Gastrocnemius medialis (tissue), 4 donors: ENCODE results near the gene EEFSEC. TPM values are rescaled to one million over a fixed set of nuclear protein-coding genes. Genes with fewer than 3 reads are reported as not detected.

Experiments used
- ATAC-seq, 2 donors: fragments of 150-250 bp; one replicate each; pipeline ENCODE4 v1.9.1; 2016
- DNase-seq, 2 donors: peaks; one replicate each; pipeline ENCODE4 v3.0.0-alpha.2; 2019
- H3K27ac ChIP-seq, 4 donors: fragments of 200-600 bp; sonication (generic); 1 replicate in 1 of 4; 2 replicates in 3 of 4; pipeline ENCODE4 v1.5.1; 2016 to 2018; ENCODE audit warnings: mild to moderate bottlenecking in 2 of 4, moderate library complexity in 1 of 4
- H3K27me3 ChIP-seq, 3 donors: fragments of 200-600 bp; sonication (generic) in 2 of 3; 1 replicate in 1 of 3; 2 replicates in 2 of 3; pipeline versions ENCODE4 v1.5.1 to v1.6.0; 2016 to 2019; ENCODE audit warnings: mild to moderate bottlenecking in 1 of 3, moderate library complexity in 1 of 3
- H3K36me3 ChIP-seq, 2 donors: fragments of 200-600 bp; sonication (generic) in 1 of 2; one replicate each; pipeline ENCODE4 v1.5.1; 2017 to 2018
- H3K4me1 ChIP-seq, 2 donors: fragments of 200-600 bp; sonication (generic) in 1 of 2; one replicate each; pipeline ENCODE4 v1.5.1; 2016 to 2017; ENCODE audit warnings: mild to moderate bottlenecking in 2 of 2
- H3K4me3 ChIP-seq, 4 donors: fragments of 200-600 bp; sonication (generic) in 3 of 4; 1 replicate in 1 of 4; 2 replicates in 3 of 4; pipeline ENCODE4 v1.5.1; 2016 to 2019; ENCODE audit warnings: mild to moderate bottlenecking in 2 of 4
- H3K9me3 ChIP-seq, 3 donors: fragments of 200-600 bp; sonication (generic) in 2 of 3; 1 replicate in 1 of 3; 2 replicates in 2 of 3; pipeline ENCODE4 v1.5.1; 2016 to 2019
- POLR2A ChIP-seq, 2 donors: fragments of 450-650 bp; IDR thresholded peaks; one replicate each; pipeline ENCODE4 v1.6.1; 2017; ENCODE audit warnings: antibody characterized with exemption in 2 of 2, mild to moderate bottlenecking in 2 of 2, moderate library complexity in 2 of 2
- in situ Hi-C, 4 donors: fragments of 200-750 bp; cut with MboI; loops; one replicate each; pipeline versions ENCODE4 v1.15.0 to v1.8.0; 2017; ENCODE audit warnings: low sequenced_read_pairs in 4 of 4
- intact Hi-C: fragments of 100-400 bp; cut with DNase I; formaldehyde crosslinking; loops from one replicate; pipeline ENCODE4 v1.15.1; 2023; ENCODE audit warnings: low total_unique reads
- total RNA-seq, 4 donors: library from RNA; depleted of rRNA; stranded (reverse); fragments of >200 nt; gene quantifications; one replicate each; pipeline versions ENCODE4 v1.1.0 to v1.2.3, GENCODE V29; 2016
- TF ChIP-seq, protein P1 (sequence below), 5 experiments: fragments of 450-650 bp in 3 of 5; fragments of 200-600 bp in 2 of 5; sonication (generic) in 2 of 5; IDR thresholded peaks in 4 of 5; conservative IDR thresholded peaks in 1 of 5; 1 replicate in 4 of 5; 2 replicates in 1 of 5; pipeline ENCODE4 v1.5.1; 2016 to 2019; ENCODE audit warnings: antibody characterized with exemption in 5 of 5, mild to moderate bottlenecking in 3 of 5, moderate library complexity in 3 of 5

The EEFSEC gene
- total RNA-seq, 4 donors from 2014 or later: 21.0 to 29.4 (median 23.4) TPM

DNA sequence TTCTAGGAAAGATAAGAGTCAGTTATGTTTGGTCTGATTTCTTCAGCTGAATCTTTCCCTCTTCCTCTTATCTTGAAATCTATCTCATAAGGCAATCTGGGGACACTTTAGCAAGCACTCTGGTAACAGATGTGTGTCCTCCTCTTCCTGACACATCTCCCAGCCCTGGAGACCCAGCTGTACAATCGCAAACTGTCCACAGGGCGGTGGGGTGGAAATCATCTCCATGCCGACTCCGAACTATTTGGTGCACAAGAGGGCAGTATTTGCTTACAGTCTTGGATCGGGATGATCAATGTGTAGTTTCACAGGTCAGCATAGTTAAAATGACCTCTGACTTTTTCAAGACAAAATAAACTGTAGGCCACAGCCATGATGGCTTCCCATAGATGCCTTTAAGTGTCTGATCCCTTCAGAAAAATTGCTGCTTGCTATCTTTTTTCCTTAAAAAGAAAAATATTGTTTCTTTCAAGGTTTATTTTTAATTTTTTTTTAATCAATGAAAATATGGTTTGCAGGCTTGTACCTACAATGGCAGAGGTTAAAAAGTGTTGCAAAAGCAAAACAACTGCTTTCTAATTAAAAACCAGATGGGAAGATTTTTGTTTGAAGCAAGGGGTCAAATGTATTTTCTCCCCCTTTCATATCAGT lies 17.7 kb downstream of the EEFSEC start:
- Histone ChIP-seq H3K27me3 (no peaks in the 10 kb centered on the region), H3K36me3 (no peaks in the 10 kb centered on the region), H3K4me3 (no peak overlapping the region), H3K4me1 (peaks cover 35 to 38% of the 10 kb centered on the region in 2 donors), H3K27ac (no peak overlapping the region), H3K9me3 (no peaks in the 10 kb centered on the region)
- intact Hi-C loops: loop anchor here (1.0 to 10.0 kb wide), 4 partner anchors 151 to 434 kb away; no protein-coding TSS in a partner anchor
- no peak for TF ChIP-seq POLR2A (IDR thresholded peaks at IDR 0.05)
- TF ChIP-seq, protein P1, sequence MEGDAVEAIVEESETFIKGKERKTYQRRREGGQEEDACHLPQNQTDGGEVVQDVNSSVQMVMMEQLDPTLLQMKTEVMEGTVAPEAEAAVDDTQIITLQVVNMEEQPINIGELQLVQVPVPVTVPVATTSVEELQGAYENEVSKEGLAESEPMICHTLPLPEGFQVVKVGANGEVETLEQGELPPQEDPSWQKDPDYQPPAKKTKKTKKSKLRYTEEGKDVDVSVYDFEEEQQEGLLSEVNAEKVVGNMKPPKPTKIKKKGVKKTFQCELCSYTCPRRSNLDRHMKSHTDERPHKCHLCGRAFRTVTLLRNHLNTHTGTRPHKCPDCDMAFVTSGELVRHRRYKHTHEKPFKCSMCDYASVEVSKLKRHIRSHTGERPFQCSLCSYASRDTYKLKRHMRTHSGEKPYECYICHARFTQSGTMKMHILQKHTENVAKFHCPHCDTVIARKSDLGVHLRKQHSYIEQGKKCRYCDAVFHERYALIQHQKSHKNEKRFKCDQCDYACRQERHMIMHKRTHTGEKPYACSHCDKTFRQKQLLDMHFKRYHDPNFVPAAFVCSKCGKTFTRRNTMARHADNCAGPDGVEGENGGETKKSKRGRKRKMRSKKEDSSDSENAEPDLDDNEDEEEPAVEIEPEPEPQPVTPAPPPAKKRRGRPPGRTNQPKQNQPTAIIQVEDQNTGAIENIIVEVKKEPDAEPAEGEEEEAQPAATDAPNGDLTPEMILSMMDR (IDR thresholded peaks at IDR 0.05 in 4 of 5, conservative IDR thresholded peaks at IDR 0.05 in 1 of 5): peak; percentile 59 to 76 (median 68)
- DNase-seq: peak; percentile 23 to 50
- ATAC-seq: peak; percentile 90 to 91
- in situ Hi-C loops: loop anchor here in 1 of 4 donors (10.0 kb wide), 2 partner anchors 154 to 334 kb away; no protein-coding TSS in a partner anchor

- intact Hi-C loops (loop anchor here (10.0 kb wide), 2 partner anchors 262 to 432 kb away; no protein-coding TSS in a partner anchor), in situ Hi-C loops (loop anchor here in 1 of 4 donors (10.0 kb wide), 2 partner anchors 152 to 332 kb away; no protein-coding TSS in a partner anchor)
- no peak for TF ChIP-seq POLR2A (IDR thresholded peaks at IDR 0.05)
- TF ChIP-seq, protein P1 (IDR thresholded peaks at IDR 0.05 in 4 of 5, conservative IDR thresholded peaks at IDR 0.05 in 1 of 5): no peak
- no peak for ATAC-seq
- Histone ChIP-seq H3K4me1 (peaks cover 26 to 31% of the 10 kb centered on the region in 2 donors), H3K9me3 (no peaks in the 10 kb centered on the region), H3K36me3 (no peaks in the 10 kb centered on the region), H3K4me3 (no peak overlapping the region), H3K27ac (no peak overlapping the region), H3K27me3 (no peaks in the 10 kb centered on the region)
- no peak for DNase-seq
These were observed 19.9 kb downstream of the EEFSEC start for GRCh38 chr3:128173200-128173599.

DNA sequence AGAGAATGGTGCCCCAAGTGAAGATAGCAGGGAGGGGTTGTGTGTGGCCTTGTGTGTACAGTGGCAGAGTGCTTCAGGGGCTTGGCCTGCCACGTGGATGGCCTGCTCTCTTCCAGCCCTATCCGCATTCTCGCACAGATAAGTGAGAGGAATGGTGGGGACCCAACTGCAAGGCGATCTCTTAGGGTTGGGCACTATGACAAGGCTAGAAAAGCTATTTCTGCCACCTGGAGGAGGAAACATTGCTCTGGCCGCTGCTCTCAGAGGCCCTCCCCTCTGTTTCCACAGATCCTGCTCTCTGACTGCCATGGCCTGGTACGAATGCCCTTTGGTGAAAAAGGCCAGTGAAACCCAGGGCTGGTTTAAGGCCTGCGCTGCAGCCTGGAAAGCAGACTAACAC lies 20.6 kb downstream of the EEFSEC start:
- ATAC-seq (no peak), DNase-seq (no peak)
- in situ Hi-C loops: loop anchor here in 1 of 4 donors (10.0 kb wide), 2 partner anchors 151 to 331 kb away; no protein-coding TSS in a partner anchor
- intact Hi-C loops: loop anchor here (10.0 kb wide), 2 partner anchors 261 to 431 kb away; no protein-coding TSS in a partner anchor
- no peaks in the 10 kb centered on the region for H3K27me3 ChIP-seq
- H3K36me3 ChIP-seq: no peaks in the 10 kb centered on the region
- H3K4me1 ChIP-seq: peaks cover 22 to 31% of the 10 kb centered on the region in 2 donors
- H3K9me3 ChIP-seq: no peaks in the 10 kb centered on the region
- no peak overlapping the region for H3K4me3 ChIP-seq
- H3K27ac ChIP-seq: peak overlapping the region in 1 of 4 donors; percentile 8
- no peak for TF ChIP-seq POLR2A (IDR thresholded peaks at IDR 0.05)
- TF ChIP-seq, protein P1 (IDR thresholded peaks at IDR 0.05 in 4 of 5, conservative IDR thresholded peaks at IDR 0.05 in 1 of 5): no peak

GRCh38 chr3:128174675-128175590 lies 21.7 kb downstream of the EEFSEC start:
- H3K9me3 ChIP-seq: no peaks in the 10 kb centered on the region
- no peak overlapping the region for H3K4me3 ChIP-seq
- no peaks in the 10 kb centered on the region for H3K27me3 ChIP-seq
- no peaks in the 10 kb centered on the region for H3K36me3 ChIP-seq
- peak overlapping the region in 1 of 4 donors; percentile 8 for H3K27ac ChIP-seq
- in situ Hi-C loops: loop anchor here in 1 of 4 donors (10.0 kb wide), 2 partner anchors 150 to 330 kb away; no protein-coding TSS in a partner anchor
- peaks cover 32 to 40% of the 10 kb centered on the region in 2 donors for H3K4me1 ChIP-seq
- intact Hi-C loops: loop anchor here (10.0 kb wide), 2 partner anchors 260 to 430 kb away; no protein-coding TSS in a partner anchor
- DNase-seq: no peak
- no peak for ATAC-seq
- TF ChIP-seq, protein P1 (IDR thresholded peaks at IDR 0.05 in 4 of 5, conservative IDR thresholded peaks at IDR 0.05 in 1 of 5): no peak
- no peak for TF ChIP-seq POLR2A (IDR thresholded peaks at IDR 0.05)
